Activated B cell treated with CpG ODN at 0.5 μM for 24 hours (primary cell): Measurements from ENCODE around the gene ADGRG6. TPM values are rescaled to one million over a fixed set of nuclear protein-coding genes. Genes with fewer than 3 reads are reported as not detected.
"Not testable (repeated sequence)": the region's sequence is repeated elsewhere in the genome, so short reads cannot be mapped to it uniquely, and the experiment has no call there.

Experiments
- ATAC-seq: fragments of 200-7000 bp; cut with Tn5 transposase; one replicate; pipeline ENCODE4 v1.10.0; 2021; ENCODE audit warnings: low read depth, mild to moderate bottlenecking, moderate library complexity
- CTCF ChIA-PET: fragments of 350-600 bp; sonication (Branson Sonifier 250); formaldehyde crosslinking; loops from one replicate; lab custom pipeline; 2021; ENCODE audit warnings: antibody characterized with exemption; lab: Charles Lee
- POLR2A ChIA-PET: fragments of 350-600 bp; sonication (Branson Sonifier 250); formaldehyde crosslinking; loops from one replicate; lab custom pipeline; 2021; ENCODE audit warnings: antibody characterized with exemption; lab: Charles Lee
- DNase-seq: peaks from one replicate; pipeline ENCODE4 v3.0.0; 2022
- H3K27ac Mint-ChIP-seq: one replicate; pipeline ENCODE4 v1.8.0; 2020; ENCODE audit warnings: mixed read lengths
- H3K27me3 Mint-ChIP-seq: one replicate; pipeline ENCODE4 v1.8.0; 2021; ENCODE audit warnings: mixed read lengths
- H3K36me3 Mint-ChIP-seq: one replicate; pipeline ENCODE4 v1.8.0; 2021; ENCODE audit warnings: low read depth, mixed read lengths
- H3K4me1 Mint-ChIP-seq: one replicate; pipeline ENCODE4 v1.8.0; 2021; ENCODE audit warnings: mixed read lengths
- H3K4me3 Mint-ChIP-seq: one replicate; pipeline ENCODE4 v1.8.0; 2020; ENCODE audit warnings: mild to moderate bottlenecking, mixed read lengths
- H3K9me3 Mint-ChIP-seq: one replicate; pipeline ENCODE4 v1.8.0; 2020; ENCODE audit warnings: mixed read lengths
- CTCF ChIP-seq: fragments of 200-600 bp; IDR thresholded peaks from one replicate; pipeline ENCODE4 v1.8.0; 2022; ENCODE audit warnings: antibody characterized with exemption, mild to moderate bottlenecking
- intact Hi-C: fragments of 100-400 bp; cut with micrococcal nuclease; formaldehyde crosslinking; loops from one replicate; pipeline ENCODE4 v1.15.1; 2024
- total RNA-seq: library from RNA; stranded (reverse); gene quantifications from 2 replicates; pipeline ENCODE4 v1.2.3, GENCODE V29; 2022

ADGRG6 gene
- total RNA-seq, 1 donor from 2014 or later, result not detected

GRCh38 chr6:142280927-142281326 lies 20.9 kb upstream of the ADGRG6 start:
- TF ChIP-seq CTCF, result no peak
- ChIA-PET CTCF (no interaction called here), POLR2A (no interaction called here)
- H3K4me3 Mint-ChIP-seq, result no peak overlapping the region
- H3K27ac Mint-ChIP-seq, result no peak overlapping the region
- intact Hi-C loops, result no loop called here
- H3K27me3 Mint-ChIP-seq, result no peaks in the 10 kb centered on the region
- H3K4me1 Mint-ChIP-seq, result no peaks in the 10 kb centered on the region
- no peaks in the 10 kb centered on the region for H3K36me3 Mint-ChIP-seq
- DNase-seq, result no peak
- H3K9me3 Mint-ChIP-seq, result peaks cover 9% of the 10 kb centered on the region
- ATAC-seq, result no peak

- intact Hi-C loops, H3K9me3 Mint-ChIP-seq, CTCF ChIA-PET, H3K4me1 Mint-ChIP-seq, POLR2A ChIA-PET, H3K27me3 Mint-ChIP-seq, ATAC-seq, H3K36me3 Mint-ChIP-seq, DNase-seq, H3K27ac Mint-ChIP-seq, H3K4me3 Mint-ChIP-seq: not testable (repeated sequence)
These were observed 18.7 kb upstream of the ADGRG6 start for GRCh38 chr6:142283138-142283537.

DNA sequence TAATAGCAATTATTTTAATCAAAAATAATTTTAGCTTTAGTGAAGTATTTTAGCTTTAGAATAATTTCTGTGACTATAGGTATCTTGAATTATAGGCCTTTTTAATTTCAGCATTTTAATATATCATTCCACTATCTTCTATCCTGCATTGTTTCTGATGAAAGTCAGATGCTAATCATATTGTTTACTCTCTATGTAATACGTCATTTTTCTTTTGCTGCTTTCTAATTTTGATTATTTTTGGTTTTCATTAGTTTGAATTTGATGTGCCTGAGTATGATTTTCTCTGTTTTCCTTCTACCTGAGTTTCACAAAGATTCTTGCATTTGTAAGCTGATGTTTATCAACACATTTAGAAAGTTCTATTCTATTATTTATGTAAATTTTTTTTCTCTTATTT lies 17.4 kb upstream of the ADGRG6 start:
- DNase-seq (no peak), ATAC-seq (no peak)
- Mint-ChIP-seq H3K36me3 (no peaks in the 10 kb centered on the region), H3K4me3 (no peak overlapping the region), H3K9me3 (peaks cover 9% of the 10 kb centered on the region), H3K4me1 (no peaks in the 10 kb centered on the region), H3K27ac (no peak overlapping the region), H3K27me3 (no peaks in the 10 kb centered on the region)
- no peak for TF ChIP-seq CTCF
- ChIA-PET CTCF (no interaction called here), POLR2A (no interaction called here)
- intact Hi-C loops, result no loop called here

GRCh38 chr6:142285235-142286087 lies 16.3 kb upstream of the ADGRG6 start:
- Mint-ChIP-seq H3K9me3 (peaks cover 9% of the 10 kb centered on the region), H3K36me3 (no peaks in the 10 kb centered on the region), H3K27ac (no peak overlapping the region), H3K27me3 (no peaks in the 10 kb centered on the region), H3K4me3 (no peak overlapping the region), H3K4me1 (no peaks in the 10 kb centered on the region)
- ChIA-PET POLR2A (no interaction called here), CTCF (no interaction called here)
- intact Hi-C loops, result no loop called here
- no peak for DNase-seq
- TF ChIP-seq CTCF, result no peak
- no peak for ATAC-seq

- Mint-ChIP-seq H3K9me3 (peaks cover 6% of the 10 kb centered on the region), H3K4me1 (no peaks in the 10 kb centered on the region), H3K27ac (no peak overlapping the region), H3K27me3 (no peaks in the 10 kb centered on the region), H3K4me3 (no peak overlapping the region), H3K36me3 (no peaks in the 10 kb centered on the region)
- no peak for ATAC-seq
- intact Hi-C loops, result no loop called here
- ChIA-PET CTCF (no interaction called here), POLR2A (no interaction called here)
- DNase-seq, result no peak
- TF ChIP-seq CTCF, result no peak
These were observed 15.8 kb upstream of the ADGRG6 start for GRCh38 chr6:142286088-142286409.

GRCh38 chr6:142289687-142290086 lies 12.1 kb upstream of the ADGRG6 start:
- intact Hi-C loops, result no loop called here
- ATAC-seq (no peak), DNase-seq (no peak)
- CTCF ChIA-PET, result no interaction called here
- POLR2A ChIA-PET, result no interaction called here
- Mint-ChIP-seq H3K27ac (no peak overlapping the region), H3K27me3 (peaks cover 4% of the 10 kb centered on the region), H3K4me1 (no peaks in the 10 kb centered on the region), H3K36me3 (no peaks in the 10 kb centered on the region), H3K9me3 (no peaks in the 10 kb centered on the region), H3K4me3 (no peak overlapping the region)
- TF ChIP-seq CTCF, result no peak
